ENCODE measurements around the gene KCNMB4. TPM values are rescaled to one million over a fixed set of nuclear protein-coding genes. Genes with fewer than 3 reads are reported as not detected.

Gene KCNMB4
- polyA plus RNA-seq, 1 donor (not counting 4 experiments of a cell fraction or from before 2014, with no cell fraction given) = 0.77 TPM

DNA sequence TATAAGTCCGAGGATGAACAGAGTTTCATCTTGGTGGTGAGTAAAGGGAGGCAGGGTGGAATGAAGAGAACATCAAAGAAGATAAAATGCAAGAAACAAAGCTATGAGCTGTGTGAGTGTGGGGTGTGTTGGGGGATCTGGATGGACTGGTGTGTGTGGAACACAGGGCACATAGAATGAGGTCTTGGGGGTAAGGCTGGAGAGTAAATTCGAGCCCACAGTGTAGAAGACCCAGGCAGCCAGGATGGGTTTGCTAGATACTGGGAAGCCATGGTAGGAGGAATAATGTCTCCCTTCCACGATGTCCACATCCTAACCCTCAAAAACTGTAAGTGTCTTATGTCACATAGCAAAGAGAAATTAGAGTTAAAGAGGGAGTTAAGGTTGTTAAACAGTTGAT lies 6.8 kb downstream of the KCNMB4 start:
- Histone ChIP-seq H3K9ac (ENCODE audit: control insufficient read depth, extremely low read depth, insufficient read depth, low read length) (no peak overlapping the region), H3K9me3 (ENCODE audit: control insufficient read depth, low read depth, low read length) (no peaks in the 10 kb centered on the region), H3K79me2 (ENCODE audit: control insufficient read depth, insufficient read depth, low read length) (no peaks in the 10 kb centered on the region), H3K36me3 (ENCODE audit: control insufficient read depth in 2 of 2, extremely low read depth in 1 of 2, insufficient read depth in 2 of 2, low read length in 2 of 2) (no peaks in the 10 kb centered on the region), H2AFZ (ENCODE audit: control insufficient read depth, low read length) (no peak overlapping the region), H3K4me1 (ENCODE audit: control insufficient read depth, extremely low read depth, insufficient read depth, low read length) (no peaks in the 10 kb centered on the region), H4K20me1 (ENCODE audit: control insufficient read depth, extremely low read depth, insufficient read depth, low read length) (no peaks in the 10 kb centered on the region), H3K4me2 (ENCODE audit: control insufficient read depth, extremely low read depth, insufficient read depth, low read depth, low read length) (no peak overlapping the region), H3K4me3 (ENCODE audit: control insufficient read depth in 2 of 3, extremely low read depth in 1 of 3, insufficient read depth in 2 of 3, low read depth in 1 of 3, low read length in 3 of 3) (no peak overlapping the region), H3K27me3 (ENCODE audit: control insufficient read depth, extremely low read depth, insufficient read depth, low read length) (no peaks in the 10 kb centered on the region), H3K9me1 (ENCODE audit: control insufficient read depth, extremely low read depth, insufficient read depth, low read length) (no peaks in the 10 kb centered on the region), H3K27ac (ENCODE audit: control insufficient read depth, insufficient read depth, low read length) (no peak overlapping the region)
- FAIRE-seq = no peak
- dilution Hi-C loops (cut with MboI; ENCODE audit: extremely low pct_ligation_motif_present, low sequenced_read_pairs) = no loop called here
- TF ChIP-seq, protein P1, sequence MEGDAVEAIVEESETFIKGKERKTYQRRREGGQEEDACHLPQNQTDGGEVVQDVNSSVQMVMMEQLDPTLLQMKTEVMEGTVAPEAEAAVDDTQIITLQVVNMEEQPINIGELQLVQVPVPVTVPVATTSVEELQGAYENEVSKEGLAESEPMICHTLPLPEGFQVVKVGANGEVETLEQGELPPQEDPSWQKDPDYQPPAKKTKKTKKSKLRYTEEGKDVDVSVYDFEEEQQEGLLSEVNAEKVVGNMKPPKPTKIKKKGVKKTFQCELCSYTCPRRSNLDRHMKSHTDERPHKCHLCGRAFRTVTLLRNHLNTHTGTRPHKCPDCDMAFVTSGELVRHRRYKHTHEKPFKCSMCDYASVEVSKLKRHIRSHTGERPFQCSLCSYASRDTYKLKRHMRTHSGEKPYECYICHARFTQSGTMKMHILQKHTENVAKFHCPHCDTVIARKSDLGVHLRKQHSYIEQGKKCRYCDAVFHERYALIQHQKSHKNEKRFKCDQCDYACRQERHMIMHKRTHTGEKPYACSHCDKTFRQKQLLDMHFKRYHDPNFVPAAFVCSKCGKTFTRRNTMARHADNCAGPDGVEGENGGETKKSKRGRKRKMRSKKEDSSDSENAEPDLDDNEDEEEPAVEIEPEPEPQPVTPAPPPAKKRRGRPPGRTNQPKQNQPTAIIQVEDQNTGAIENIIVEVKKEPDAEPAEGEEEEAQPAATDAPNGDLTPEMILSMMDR (optimal IDR thresholded peaks at IDR 0.05 in 1 of 3, IDR thresholded peaks at IDR 0.05 in 1 of 3, conservative IDR thresholded peaks at IDR 0.05 in 1 of 3; ENCODE audit: extremely low read depth in 1 of 3, insufficient read depth in 2 of 3, low read length in 3 of 3) = no peak
- TF ChIP-seq EZH2 (IDR thresholded peaks at IDR 0.05; ENCODE audit: low read length) = no peak
- DNase-seq (ENCODE audit: low read depth, low spot score) = no peak

DNA sequence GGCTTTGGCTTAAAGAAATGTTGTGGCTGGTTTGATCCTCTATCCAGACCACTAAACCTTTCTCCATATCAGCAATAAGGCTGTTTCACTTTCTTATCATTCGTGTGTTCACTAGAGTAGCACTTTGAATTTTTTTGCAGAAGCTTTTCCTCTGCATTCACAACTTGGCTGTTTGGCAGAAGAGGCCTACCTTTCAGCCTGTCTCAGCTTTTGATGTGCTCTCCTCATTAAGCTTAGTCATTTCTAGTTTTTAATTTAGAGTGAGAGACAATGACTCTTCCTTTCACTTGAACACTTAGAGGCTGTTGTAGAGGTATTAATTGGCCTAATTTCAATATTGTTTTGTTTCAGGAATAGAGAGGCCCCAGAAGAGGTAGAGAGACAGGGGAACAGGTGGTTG lies 13.8 kb downstream of the KCNMB4 start:
- no peaks in the 10 kb centered on the region for H3K9me3 ChIP-seq (ENCODE audit: control insufficient read depth, low read depth, low read length)
- dilution Hi-C loops (cut with MboI; ENCODE audit: extremely low pct_ligation_motif_present, low sequenced_read_pairs) = no loop called here
- no peak overlapping the region for H2AFZ ChIP-seq (ENCODE audit: control insufficient read depth, low read length)
- no peaks in the 10 kb centered on the region for H3K79me2 ChIP-seq (ENCODE audit: control insufficient read depth, insufficient read depth, low read length)
- TF ChIP-seq, protein P1 (optimal IDR thresholded peaks at IDR 0.05 in 1 of 3, IDR thresholded peaks at IDR 0.05 in 1 of 3, conservative IDR thresholded peaks at IDR 0.05 in 1 of 3; ENCODE audit: extremely low read depth in 1 of 3, insufficient read depth in 2 of 3, low read length in 3 of 3) = no peak
- TF ChIP-seq EZH2 (IDR thresholded peaks at IDR 0.05; ENCODE audit: low read length) = no peak
- no peak overlapping the region for H3K9ac ChIP-seq (ENCODE audit: control insufficient read depth, extremely low read depth, insufficient read depth, low read length)
- H4K20me1 ChIP-seq (ENCODE audit: control insufficient read depth, extremely low read depth, insufficient read depth, low read length) = no peaks in the 10 kb centered on the region
- no peak for FAIRE-seq
- no peaks in the 10 kb centered on the region for H3K36me3 ChIP-seq (ENCODE audit: control insufficient read depth in 2 of 2, extremely low read depth in 1 of 2, insufficient read depth in 2 of 2, low read length in 2 of 2)
- no peak for DNase-seq (ENCODE audit: low read depth, low spot score)
- H3K9me1 ChIP-seq (ENCODE audit: control insufficient read depth, extremely low read depth, insufficient read depth, low read length) = no peaks in the 10 kb centered on the region
- no peak overlapping the region for H3K27ac ChIP-seq (ENCODE audit: control insufficient read depth, insufficient read depth, low read length)
- H3K4me2 ChIP-seq (ENCODE audit: control insufficient read depth, extremely low read depth, insufficient read depth, low read depth, low read length) = no peak overlapping the region
- no peaks in the 10 kb centered on the region for H3K4me1 ChIP-seq (ENCODE audit: control insufficient read depth, extremely low read depth, insufficient read depth, low read length)
- H3K4me3 ChIP-seq (ENCODE audit: control insufficient read depth in 2 of 3, extremely low read depth in 1 of 3, insufficient read depth in 2 of 3, low read depth in 1 of 3, low read length in 3 of 3) = no peak overlapping the region
- no peaks in the 10 kb centered on the region for H3K27me3 ChIP-seq (ENCODE audit: control insufficient read depth, extremely low read depth, insufficient read depth, low read length)

Data from keratinocyte (primary cell).